GM18498 (cell line): ENCODE results near the gene HNF1A.
"Not testable (repeated sequence)": the region's sequence is repeated elsewhere in the genome, so short reads cannot be mapped to it uniquely, and the experiment has no call there.

ENCODE experiments used
- ATAC-seq: cut with Tn5 transposase; IDR thresholded peaks from one replicate; pipeline ENCODE4 v1.9.1; 2021; ENCODE audit warnings: mild to moderate bottlenecking, moderate library complexity; ENCODE audit not compliant: unreplicated experiment

Gene HNF1A

GRCh38 chr12:120978296-120979219 lies at the start of gene HNF1A:
Gene HNF1A, plus strand, starts transcription at chr12:120978543. Its CDS starts 226 bp downstream, at chr12:120978769.
- ATAC-seq, result no peak

- no peak for ATAC-seq
Measured at GRCh38 chr12:120928864-120929652, 49.3 kb upstream of the HNF1A start.

GRCh38 chr12:120930032-120930431 lies 48.3 kb upstream of the HNF1A start:
- ATAC-seq, result no peak

- no peak for ATAC-seq
Measured at GRCh38 chr12:120932058-120932457, 46.3 kb upstream of the HNF1A start.

GRCh38 chr12:120932956-120933526 lies 45.3 kb upstream of the HNF1A start:
- no peak for ATAC-seq

- ATAC-seq, result no peak
Measured at GRCh38 chr12:120933786-120934185, 44.6 kb upstream of the HNF1A start.

GRCh38 chr12:120936197-120936596 lies 42.1 kb upstream of the HNF1A start:
- no peak for ATAC-seq

- ATAC-seq, result no peak
Measured at GRCh38 chr12:120938496-120938895, 39.8 kb upstream of the HNF1A start.

- ATAC-seq, result no peak
Measured at GRCh38 chr12:120939523-120939922, 38.8 kb upstream of the HNF1A start.

- ATAC-seq, result no peak
Measured at GRCh38 chr12:120940006-120940405, 38.3 kb upstream of the HNF1A start.

- ATAC-seq, result no peak
Measured at GRCh38 chr12:120940799-120941198, 37.5 kb upstream of the HNF1A start.

- no peak for ATAC-seq
Measured at GRCh38 chr12:120941412-120941811, 36.9 kb upstream of the HNF1A start.

GRCh38 chr12:120941846-120942405 lies 36.4 kb upstream of the HNF1A start:
- no peak for ATAC-seq

GRCh38 chr12:120943482-120943881 lies 34.9 kb upstream of the HNF1A start:
- ATAC-seq, result no peak

- no peak for ATAC-seq
Measured at GRCh38 chr12:120944645-120945217, 33.6 kb upstream of the HNF1A start.

GRCh38 chr12:120945516-120945915 lies 32.8 kb upstream of the HNF1A start:
- ATAC-seq, result not testable (repeated sequence)

- not testable (repeated sequence) for ATAC-seq
Measured at GRCh38 chr12:120950260-120950799, 28.0 kb upstream of the HNF1A start.

- ATAC-seq, result no peak
Measured at GRCh38 chr12:120950807-120951206, 27.5 kb upstream of the HNF1A start.

GRCh38 chr12:120955232-120955631 lies 23.1 kb upstream of the HNF1A start:
- no peak for ATAC-seq

- no peak for ATAC-seq
Measured at GRCh38 chr12:120956579-120957300, 21.6 kb upstream of the HNF1A start.
